GM19452 (cell line): Measurements from ENCODE around the gene SCN2B.

Source experiments
- ATAC-seq: cut with Tn5 transposase; IDR thresholded peaks from one replicate; pipeline ENCODE4 v1.9.1; 2021; ENCODE audit not compliant: unreplicated experiment

The SCN2B gene

GRCh38 chr11:118175031-118175992 lies 1.1 kb downstream of the SCN2B start:
- no peak for ATAC-seq

GRCh38 chr11:118174006-118174567 lies 2.4 kb downstream of the SCN2B start:
- no peak for ATAC-seq

GRCh38 chr11:118172356-118172755 lies 4.1 kb downstream of the SCN2B start:
- ATAC-seq, result no peak

- ATAC-seq, result no peak
Measured at GRCh38 chr11:118171269-118172062, 5.0 kb downstream of the SCN2B start.

- ATAC-seq, result no peak
Measured at GRCh38 chr11:118170882-118171268, 5.6 kb downstream of the SCN2B start.

GRCh38 chr11:118170231-118170630 lies 6.2 kb downstream of the SCN2B start:
- no peak for ATAC-seq

GRCh38 chr11:118169300-118170140 lies 6.9 kb downstream of the SCN2B start:
- no peak for ATAC-seq

GRCh38 chr11:118168751-118169150 lies 7.7 kb downstream of the SCN2B start:
- no peak for ATAC-seq

- no peak for ATAC-seq
Measured at GRCh38 chr11:118168316-118168715, 8.1 kb downstream of the SCN2B start.

GRCh38 chr11:118167906-118168305 lies 8.5 kb downstream of the SCN2B start:
- ATAC-seq, result no peak

GRCh38 chr11:118167253-118167652 lies 9.2 kb downstream of the SCN2B start:
- no peak for ATAC-seq

GRCh38 chr11:118166641-118167040 lies 9.8 kb downstream of the SCN2B start:
- ATAC-seq, result no peak

GRCh38 chr11:118164885-118165284 lies 11.6 kb downstream of the SCN2B start:
- no peak for ATAC-seq

GRCh38 chr11:118163494-118163893 lies 12.9 kb downstream of the SCN2B start:
- ATAC-seq, result no peak

- ATAC-seq, result no peak
Measured at GRCh38 chr11:118162846-118163245, 13.6 kb downstream of the SCN2B start.

- no peak for ATAC-seq
Measured at GRCh38 chr11:118161786-118162185, 14.7 kb downstream of the SCN2B start.

GRCh38 chr11:118157186-118157895 lies 19.1 kb downstream of the SCN2B start:
- ATAC-seq, result no peak

GRCh38 chr11:118156531-118157185 lies 19.8 kb downstream of the SCN2B start:
- ATAC-seq, result no peak

GRCh38 chr11:118155776-118156530 lies 20.5 kb downstream of the SCN2B start:
- ATAC-seq, result no peak
